ENCODE measurements around the gene CTNND2. TPM values are rescaled to one million over a fixed set of nuclear protein-coding genes. Genes with fewer than 3 reads are reported as not detected.

CTNND2 gene
- total RNA-seq, 2 experiments from 2014 or later = 0.20 TPM; not detected in 1

DNA sequence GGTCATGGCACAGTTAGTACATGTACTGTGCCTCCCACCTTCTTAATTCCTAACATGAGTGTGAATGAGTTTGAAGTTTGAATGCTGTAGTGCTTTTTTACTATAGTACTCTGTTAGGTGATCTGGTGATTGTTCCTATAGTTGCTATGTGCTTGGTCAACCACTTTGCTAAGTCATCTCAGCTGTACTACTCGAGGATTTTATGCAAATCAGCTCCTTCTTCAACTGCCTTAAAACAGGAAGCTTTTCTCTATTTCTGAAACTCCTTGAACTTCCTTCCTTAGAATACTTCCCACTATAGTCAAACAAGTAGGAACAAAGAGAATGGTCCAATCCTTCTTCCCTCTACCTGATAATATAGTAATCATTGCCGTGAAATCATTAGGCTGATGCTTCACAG, 219.6 kb downstream of the CTNND2 start:
- H3K9me3 Mint-ChIP-seq = no peaks in the 10 kb centered on the region
- Histone ChIP-seq H3K27me3 (ENCODE audit: control insufficient read depth in 1 of 2, insufficient read depth in 2 of 2, low read length in 2 of 2) (no peaks in the 10 kb centered on the region), H3K4me3 (ENCODE audit: low read length) (no peak overlapping the region), H3K27ac (ENCODE audit: low read depth in 1 of 2, low read length in 2 of 2) (no peak overlapping the region), H3K36me3 (ENCODE audit: insufficient read depth, low read length) (no peaks in the 10 kb centered on the region), H3K9me3 (ENCODE audit: control insufficient read depth in 1 of 2, insufficient read depth in 1 of 2, low read length in 2 of 2) (no peaks in the 10 kb centered on the region), H3K4me1 (ENCODE audit: insufficient read depth, low read length) (no peaks in the 10 kb centered on the region)
- no peak for DNase-seq
- TF ChIP-seq, protein P1, sequence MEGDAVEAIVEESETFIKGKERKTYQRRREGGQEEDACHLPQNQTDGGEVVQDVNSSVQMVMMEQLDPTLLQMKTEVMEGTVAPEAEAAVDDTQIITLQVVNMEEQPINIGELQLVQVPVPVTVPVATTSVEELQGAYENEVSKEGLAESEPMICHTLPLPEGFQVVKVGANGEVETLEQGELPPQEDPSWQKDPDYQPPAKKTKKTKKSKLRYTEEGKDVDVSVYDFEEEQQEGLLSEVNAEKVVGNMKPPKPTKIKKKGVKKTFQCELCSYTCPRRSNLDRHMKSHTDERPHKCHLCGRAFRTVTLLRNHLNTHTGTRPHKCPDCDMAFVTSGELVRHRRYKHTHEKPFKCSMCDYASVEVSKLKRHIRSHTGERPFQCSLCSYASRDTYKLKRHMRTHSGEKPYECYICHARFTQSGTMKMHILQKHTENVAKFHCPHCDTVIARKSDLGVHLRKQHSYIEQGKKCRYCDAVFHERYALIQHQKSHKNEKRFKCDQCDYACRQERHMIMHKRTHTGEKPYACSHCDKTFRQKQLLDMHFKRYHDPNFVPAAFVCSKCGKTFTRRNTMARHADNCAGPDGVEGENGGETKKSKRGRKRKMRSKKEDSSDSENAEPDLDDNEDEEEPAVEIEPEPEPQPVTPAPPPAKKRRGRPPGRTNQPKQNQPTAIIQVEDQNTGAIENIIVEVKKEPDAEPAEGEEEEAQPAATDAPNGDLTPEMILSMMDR (IDR thresholded peaks at IDR 0.05) = no peak
- H3K36me3 Mint-ChIP-seq (ENCODE audit: low read depth) = no peaks in the 10 kb centered on the region
- H3K27me3 Mint-ChIP-seq = no peaks in the 10 kb centered on the region
- no peaks in the 10 kb centered on the region for H3K4me1 Mint-ChIP-seq (ENCODE audit: low read depth)
- H3K4me3 Mint-ChIP-seq = no peak overlapping the region
- intact Hi-C loops (cut with DNase I, micrococcal nuclease) = no loop called here
- ChIA-PET POLR2A (no interaction called here), CTCF (no interaction called here)
- no peak overlapping the region for H3K27ac Mint-ChIP-seq
- ATAC-seq (ENCODE audit: poor library complexity) = no peak

DNA sequence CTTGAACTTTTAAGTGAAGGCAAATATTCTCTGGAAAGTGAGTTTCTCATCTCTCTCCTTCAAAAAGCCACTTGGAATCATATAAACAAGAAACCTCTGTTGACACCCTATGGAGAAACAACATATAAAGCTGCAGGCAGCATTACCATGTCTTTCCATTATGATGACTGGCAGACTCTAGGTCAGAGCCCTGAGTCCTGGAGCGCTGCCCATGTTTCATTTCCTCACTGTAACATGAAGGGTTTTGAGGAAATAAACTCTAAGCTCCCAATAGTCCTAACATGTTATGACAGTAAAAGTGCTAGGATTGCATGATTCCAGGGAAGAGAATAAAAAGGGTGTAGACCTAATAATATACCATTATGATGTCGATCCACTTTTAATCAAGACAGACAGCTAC, 220.6 kb downstream of the CTNND2 start:
- Mint-ChIP-seq H3K27me3 (no peaks in the 10 kb centered on the region), H3K36me3 (ENCODE audit: low read depth) (no peaks in the 10 kb centered on the region), H3K9me3 (no peaks in the 10 kb centered on the region), H3K27ac (no peak overlapping the region), H3K4me1 (ENCODE audit: low read depth) (no peaks in the 10 kb centered on the region), H3K4me3 (no peak overlapping the region)
- no peaks in the 10 kb centered on the region for H3K9me3 ChIP-seq (ENCODE audit: control insufficient read depth in 1 of 2, insufficient read depth in 1 of 2, low read length in 2 of 2)
- H3K27ac ChIP-seq (ENCODE audit: low read depth in 1 of 2, low read length in 2 of 2) = no peak overlapping the region
- ChIA-PET CTCF (no interaction called here), POLR2A (no interaction called here)
- TF ChIP-seq, protein P1 (IDR thresholded peaks at IDR 0.05) = no peak
- H3K4me3 ChIP-seq (ENCODE audit: low read length) = no peak overlapping the region
- no peaks in the 10 kb centered on the region for H3K4me1 ChIP-seq (ENCODE audit: insufficient read depth, low read length)
- ATAC-seq (ENCODE audit: poor library complexity) (no peak), DNase-seq (peak in 1 of 14 experiments; percentile 3)
- H3K27me3 ChIP-seq (ENCODE audit: control insufficient read depth in 1 of 2, insufficient read depth in 2 of 2, low read length in 2 of 2) = no peaks in the 10 kb centered on the region
- intact Hi-C loops (cut with DNase I, micrococcal nuclease) = no loop called here
- no peaks in the 10 kb centered on the region for H3K36me3 ChIP-seq (ENCODE audit: insufficient read depth, low read length)

GRCh38 chr5:11681796-11682195, 222.4 kb downstream of the CTNND2 start:
- H3K27ac Mint-ChIP-seq = no peak overlapping the region
- no peak for ATAC-seq (ENCODE audit: poor library complexity)
- ChIA-PET POLR2A (no interaction called here), CTCF (no interaction called here)
- H3K27me3 Mint-ChIP-seq = no peaks in the 10 kb centered on the region
- peaks cover 2% of the 10 kb centered on the region for H3K9me3 Mint-ChIP-seq
- DNase-seq = no peak
- no peak overlapping the region for H3K4me3 ChIP-seq (ENCODE audit: low read length)
- H3K4me1 ChIP-seq (ENCODE audit: insufficient read depth, low read length) = no peaks in the 10 kb centered on the region
- no peaks in the 10 kb centered on the region for H3K36me3 ChIP-seq (ENCODE audit: insufficient read depth, low read length)
- no peak overlapping the region for H3K4me3 Mint-ChIP-seq
- no peaks in the 10 kb centered on the region for H3K36me3 Mint-ChIP-seq (ENCODE audit: low read depth)
- H3K9me3 ChIP-seq (ENCODE audit: control insufficient read depth in 1 of 2, insufficient read depth in 1 of 2, low read length in 2 of 2) = no peaks in the 10 kb centered on the region
- H3K4me1 Mint-ChIP-seq (ENCODE audit: low read depth) = no peaks in the 10 kb centered on the region
- intact Hi-C loops (cut with DNase I, micrococcal nuclease) = no loop called here
- TF ChIP-seq, protein P1 (IDR thresholded peaks at IDR 0.05) = no peak
- no peak overlapping the region for H3K27ac ChIP-seq (ENCODE audit: low read depth in 1 of 2, low read length in 2 of 2)
- H3K27me3 ChIP-seq (ENCODE audit: control insufficient read depth in 1 of 2, insufficient read depth in 2 of 2, low read length in 2 of 2) = no peaks in the 10 kb centered on the region

Data from CD4-positive, alpha-beta T cell (primary cell).